ENCODE results near the gene NTSR1.

GRCh38 chr20:62701161-62702012 is 7.2 kb upstream of the NTSR1 start:
- TF ChIP-seq YY1 (IDR thresholded peaks at IDR 0.05; ENCODE audit: insufficient read depth, insufficient read length), result no peak
- no peak for TF ChIP-seq ZNF274 (IDR thresholded peaks at IDR 0.05; ENCODE audit: low read depth, low read length)

Measured in NT2/D1 (cell line).